ENCODE results near the gene CARS1. TPM values are rescaled to one million over a fixed set of nuclear protein-coding genes. Genes with fewer than 3 reads are reported as not detected.

Gene CARS1
- total RNA-seq, 1 donor = 106 TPM

DNA sequence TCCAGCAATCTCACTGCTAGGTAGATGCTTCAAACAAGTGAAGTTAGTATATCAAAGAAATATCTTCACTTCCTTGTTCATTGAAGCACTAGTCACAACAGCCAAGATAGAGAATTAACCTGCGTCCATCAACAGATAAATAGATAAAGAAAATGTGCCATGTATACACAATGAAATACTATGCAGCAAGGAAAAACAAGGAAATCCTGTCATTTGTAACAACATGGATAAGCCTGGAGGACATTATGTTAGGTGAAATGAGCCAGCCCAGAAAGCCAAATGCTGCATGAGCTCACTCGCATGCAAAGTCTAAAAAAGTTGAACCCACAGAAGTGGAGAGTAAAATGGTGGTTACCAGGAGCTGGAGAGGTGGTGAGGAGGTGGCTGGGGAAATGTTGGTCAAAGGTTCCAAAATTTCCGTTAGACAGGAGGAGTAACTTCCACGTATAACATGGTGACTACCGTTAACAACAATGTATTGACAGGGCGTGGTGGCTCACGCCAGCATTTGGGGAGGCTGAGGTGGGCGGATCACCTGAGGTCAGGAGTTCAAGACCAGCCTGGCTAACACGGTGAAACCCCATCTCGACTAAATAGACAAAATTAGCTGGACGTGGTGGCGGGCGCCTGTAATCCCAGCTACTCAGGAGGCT, 23.6 kb upstream of the CARS1 start:
- no peaks in the 10 kb centered on the region for H4K20me1 ChIP-seq (ENCODE audit: insufficient read depth, low read length)
- no peaks in the 10 kb centered on the region for H3K4me1 ChIP-seq (ENCODE audit: insufficient read depth, low read length)
- TF ChIP-seq CTCF (IDR thresholded peaks at IDR 0.05; ENCODE audit: extremely low read depth, low read depth, low read length) = no peak

DNA sequence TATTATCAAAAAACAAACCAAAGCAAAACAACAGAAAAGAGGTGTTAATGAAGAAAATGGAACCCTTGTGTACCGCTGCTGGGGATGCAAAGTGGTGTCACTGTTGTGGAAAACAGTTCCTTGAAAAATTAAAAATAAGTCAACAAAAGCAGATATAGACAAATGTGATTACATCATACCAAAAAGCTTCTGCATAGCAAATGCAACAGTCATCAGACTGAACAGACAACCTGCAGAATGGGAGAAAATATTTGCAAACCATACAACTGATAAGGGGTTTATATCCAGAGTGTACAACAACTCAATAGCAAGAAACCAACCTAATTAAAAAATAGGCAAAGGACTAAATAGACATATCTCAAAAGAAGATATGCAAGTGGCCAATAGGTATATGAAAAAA, 22.9 kb upstream of the CARS1 start:
- DNase-seq (ENCODE audit: insufficient read length, low spot score, missing footprints) = no peak
- no peak overlapping the region for H3K4me2 ChIP-seq (ENCODE audit: insufficient read depth, low read length)
- TF ChIP-seq CTCF (IDR thresholded peaks at IDR 0.05; ENCODE audit: extremely low read depth, low read depth, low read length) = no peak

More for the DNA sequence above, 23.6 kb upstream of the CARS1 start:
- Histone ChIP-seq H2AFZ (ENCODE audit: low read length) (no peak overlapping the region), H3K9me3 (ENCODE audit: low read depth, low read length) (no peaks in the 10 kb centered on the region), H3K36me3 (ENCODE audit: insufficient read depth, low read length) (no peaks in the 10 kb centered on the region), H3K27me3 (ENCODE audit: insufficient read depth, low read length) (no peaks in the 10 kb centered on the region), H3K4me3 (ENCODE audit: insufficient read depth, low read length) (no peak overlapping the region), H3K27ac (ENCODE audit: low read depth, low read length) (no peak overlapping the region), H3K79me2 (ENCODE audit: insufficient read depth, low read length) (no peaks in the 10 kb centered on the region), H3K4me2 (ENCODE audit: insufficient read depth, low read length) (no peak overlapping the region)
- DNase-seq (ENCODE audit: insufficient read length, low spot score, missing footprints) = no peak

GRCh38 chr11:3077846-3078440, 20.7 kb upstream of the CARS1 start:
- H3K79me2 ChIP-seq (ENCODE audit: insufficient read depth, low read length) = no peaks in the 10 kb centered on the region
- H3K27ac ChIP-seq (ENCODE audit: low read depth, low read length) = no peak overlapping the region
- no peaks in the 10 kb centered on the region for H3K9me3 ChIP-seq (ENCODE audit: low read depth, low read length)
- H3K27me3 ChIP-seq (ENCODE audit: insufficient read depth, low read length) = no peaks in the 10 kb centered on the region
- no peak for DNase-seq (ENCODE audit: insufficient read length, low spot score, missing footprints)
- no peaks in the 10 kb centered on the region for H4K20me1 ChIP-seq (ENCODE audit: insufficient read depth, low read length)
- TF ChIP-seq CTCF (IDR thresholded peaks at IDR 0.05; ENCODE audit: extremely low read depth, low read depth, low read length) = no peak
- H3K36me3 ChIP-seq (ENCODE audit: insufficient read depth, low read length) = no peaks in the 10 kb centered on the region
- no peak overlapping the region for H3K4me3 ChIP-seq (ENCODE audit: insufficient read depth, low read length)
- no peak overlapping the region for H3K4me2 ChIP-seq (ENCODE audit: insufficient read depth, low read length)
- no peak overlapping the region for H2AFZ ChIP-seq (ENCODE audit: low read length)
- H3K4me1 ChIP-seq (ENCODE audit: insufficient read depth, low read length) = no peaks in the 10 kb centered on the region

More for the DNA sequence above, 22.9 kb upstream of the CARS1 start:
- H3K4me3 ChIP-seq (ENCODE audit: insufficient read depth, low read length) = no peak overlapping the region
- no peaks in the 10 kb centered on the region for H3K9me3 ChIP-seq (ENCODE audit: low read depth, low read length)
- H3K27ac ChIP-seq (ENCODE audit: low read depth, low read length) = no peak overlapping the region
- H3K27me3 ChIP-seq (ENCODE audit: insufficient read depth, low read length) = no peaks in the 10 kb centered on the region
- H3K79me2 ChIP-seq (ENCODE audit: insufficient read depth, low read length) = no peaks in the 10 kb centered on the region
- H2AFZ ChIP-seq (ENCODE audit: low read length) = no peak overlapping the region
- H4K20me1 ChIP-seq (ENCODE audit: insufficient read depth, low read length) = no peaks in the 10 kb centered on the region
- no peaks in the 10 kb centered on the region for H3K36me3 ChIP-seq (ENCODE audit: insufficient read depth, low read length)
- no peaks in the 10 kb centered on the region for H3K4me1 ChIP-seq (ENCODE audit: insufficient read depth, low read length)

GRCh38 chr11:3077189-3077836, 20.1 kb upstream of the CARS1 start:
- H2AFZ ChIP-seq (ENCODE audit: low read length) = no peak overlapping the region
- no peak overlapping the region for H3K4me3 ChIP-seq (ENCODE audit: insufficient read depth, low read length)
- no peak for DNase-seq (ENCODE audit: insufficient read length, low spot score, missing footprints)
- no peak for TF ChIP-seq CTCF (IDR thresholded peaks at IDR 0.05; ENCODE audit: extremely low read depth, low read depth, low read length)
- H3K27ac ChIP-seq (ENCODE audit: low read depth, low read length) = no peak overlapping the region
- H3K79me2 ChIP-seq (ENCODE audit: insufficient read depth, low read length) = no peaks in the 10 kb centered on the region
- H3K36me3 ChIP-seq (ENCODE audit: insufficient read depth, low read length) = no peaks in the 10 kb centered on the region
- no peak overlapping the region for H3K4me2 ChIP-seq (ENCODE audit: insufficient read depth, low read length)
- no peaks in the 10 kb centered on the region for H4K20me1 ChIP-seq (ENCODE audit: insufficient read depth, low read length)
- no peaks in the 10 kb centered on the region for H3K4me1 ChIP-seq (ENCODE audit: insufficient read depth, low read length)
- no peaks in the 10 kb centered on the region for H3K9me3 ChIP-seq (ENCODE audit: low read depth, low read length)
- H3K27me3 ChIP-seq (ENCODE audit: insufficient read depth, low read length) = no peaks in the 10 kb centered on the region

Measured in osteoblast (primary cell).